A673 (cell line): ENCODE results near the gene MOGAT3.

Experiments used
- CTCF ChIP-seq: fragments of 300-800, 200-600 bp; sonication (generic); conservative IDR thresholded peaks from 2 replicates; pipeline ENCODE4 v1.5.1; 2017; ENCODE audit warnings: low read depth, mild to moderate bottlenecking, antibody characterized with exemption, low read length, moderate library complexity, mixed read lengths
- EZH2 ChIP-seq: fragments of 200-600 bp; sonication (generic); IDR thresholded peaks from 2 replicates; pipeline ENCODE4 v1.6.1; 2017; ENCODE audit warnings: borderline replicate concordance, low read depth, mild to moderate bottlenecking, mixed read lengths, antibody characterized with exemption, low read length; ENCODE audit not compliant: poor library complexity, severe bottlenecking

GRCh38 chr7:101239951-101240220 is 39.0 kb upstream of the MOGAT3 start:
- TF ChIP-seq EZH2 (no peak), CTCF (no peak)
